Measurements from ENCODE around the gene KIAA1143.

Gene KIAA1143

GRCh38 chr3:44721231-44722102, 40.0 kb downstream of the KIAA1143 start:
- H3K9me3 ChIP-seq (ENCODE audit: control insufficient read depth, low read length) = peaks cover 18% of the 10 kb centered on the region
- H3K4me1 ChIP-seq = no peaks in the 10 kb centered on the region
- TF ChIP-seq CTCF (IDR thresholded peaks at IDR 0.05) = no peak
- H3K4me2 ChIP-seq (ENCODE audit: low read length) = no peak overlapping the region
- H2AFZ ChIP-seq = no peak overlapping the region
- H3K4me3 ChIP-seq (ENCODE audit: low read depth, low read length) = no peak overlapping the region
- H3K27me3 ChIP-seq (ENCODE audit: control insufficient read depth, insufficient read depth, low read length) = no peaks in the 10 kb centered on the region
- no peak overlapping the region for H3K9ac ChIP-seq
- peaks cover 25% of the 10 kb centered on the region for H3K36me3 ChIP-seq (ENCODE audit: control insufficient read depth, insufficient read depth, low read length)
- no peak overlapping the region for H3K27ac ChIP-seq
- H3K79me2 ChIP-seq = no peaks in the 10 kb centered on the region

GRCh38 chr3:44712455-44713075, 48.9 kb downstream of the KIAA1143 start, which contains the start of gene ZNF502:
TSS of gene ZNF502 (plus strand) at chr3:44712660. CDS start at chr3:44720262, 7,602 bp downstream.
- no peaks in the 10 kb centered on the region for H3K36me3 ChIP-seq (ENCODE audit: control insufficient read depth, insufficient read depth, low read length)
- H3K9me3 ChIP-seq (ENCODE audit: control insufficient read depth, low read length) = peaks cover 4% of the 10 kb centered on the region
- H3K4me3 ChIP-seq (ENCODE audit: low read depth, low read length) = peak within 1 kb of the TSS; percentile 66
- H3K9ac ChIP-seq = no peak within 1 kb of the TSS
- peak; percentile 32 for TF ChIP-seq CTCF (IDR thresholded peaks at IDR 0.05)
- no peaks in the 10 kb centered on the region for H3K79me2 ChIP-seq
- H3K4me2 ChIP-seq (ENCODE audit: low read length) = peak within 1 kb of the TSS; percentile 71
- H3K4me1 ChIP-seq = no peaks in the 10 kb centered on the region
- peak within 1 kb of the TSS; percentile 97 for H2AFZ ChIP-seq
- peak within 1 kb of the TSS; percentile 55 for H3K27ac ChIP-seq
- no peaks in the 10 kb centered on the region for H3K27me3 ChIP-seq (ENCODE audit: control insufficient read depth, insufficient read depth, low read length)
